H1 (cell line): Measurements from ENCODE around the gene TEKT4.

Source experiments
- CTCF ChIP-seq, 3 experiments: IDR thresholded peaks; 1 replicate in 2 of 3; 2 replicates in 1 of 3; pipeline versions ENCODE4 v1.5.1 to v1.6.1; 2011; ENCODE audit warnings: low read length in 3 of 3, mild to moderate bottlenecking in 3 of 3, inconsistent platforms in 2 of 3, low read depth in 1 of 3, moderate library complexity in 1 of 3; ENCODE audit not compliant: insufficient read depth in 1 of 3; ENCODE audit errors: control extremely low read depth in 1 of 3
- EGR1 ChIP-seq: IDR thresholded peaks from 2 replicates; pipeline ENCODE4 v1.6.1; 2011; ENCODE audit warnings: low read depth, low read length, borderline replicate concordance
- GTF2F1 ChIP-seq: IDR thresholded peaks from 2 replicates; pipeline ENCODE4 v1.6.1; 2012; ENCODE audit warnings: low read depth, low read length, improper control_type of control experiment, borderline replicate concordance
- JUND ChIP-seq: IDR thresholded peaks from 2 replicates; pipeline ENCODE4 v1.6.1; 2011; ENCODE audit warnings: mild to moderate bottlenecking, improper control_type of control experiment, low read length
- SP2 ChIP-seq: IDR thresholded peaks from 2 replicates; pipeline ENCODE4 v1.6.1; 2012; ENCODE audit warnings: mild to moderate bottlenecking, low read length, inconsistent platforms
- TCF12 ChIP-seq: IDR thresholded peaks from 2 replicates; pipeline ENCODE4 v1.6.1; 2011; ENCODE audit warnings: low read depth, mild to moderate bottlenecking, low read length

- no peak for TF ChIP-seq CTCF (IDR thresholded peaks at IDR 0.05; ENCODE audit: control extremely low read depth in 1 of 3, insufficient read depth in 1 of 3, low read depth in 1 of 3, low read length in 3 of 3)
- no peak for TF ChIP-seq JUND
- no peak for TF ChIP-seq EGR1
- TF ChIP-seq SP2: no peak
- no peak for TF ChIP-seq TCF12
- TF ChIP-seq GTF2F1: no peak
These were observed 8.2 kb downstream of the TEKT4 start for GRCh38 chr2:94879314-94879981.
